PC-3 (cell line): ENCODE results near the gene CNKSR3. TPM values are rescaled to one million over a fixed set of nuclear protein-coding genes. Genes with fewer than 3 reads are reported as not detected.

ENCODE experiments used
- ATAC-seq: fragments of 200-7000 bp; cut with Tn5 transposase; 2 replicates; pipeline ENCODE4 v1.9.1; 2020; ENCODE audit warnings: mild to moderate bottlenecking, moderate library complexity
- Bru-seq: library from RNA; stranded (reverse); fragments of 400-500 nt; gene quantifications from one replicate; lab custom pipeline; 2021; lab: Mats Ljungman, UMichigan
- BruChase-seq, 2 experiments: library from RNA; stranded (reverse); fragments of 400-500 nt; gene quantifications; one replicate each; lab custom pipeline; 2021; lab: Mats Ljungman, UMichigan
- BruUV-seq: library from RNA; stranded (reverse); fragments of 400-500 nt; replicated peaks from 2 replicates; lab custom pipeline; 2021; lab: Mats Ljungman, UMichigan
- CTCF ChIA-PET: fragments of 300-600 bp; sonication (Branson Sonifier 250); formaldehyde crosslinking; loops from one replicate; lab custom pipeline; 2022; ENCODE audit warnings: antibody characterized with exemption; lab: Charles Lee
- POLR2A ChIA-PET: fragments of 300-600 bp; sonication (Branson Sonifier 250); formaldehyde crosslinking; loops from one replicate; lab custom pipeline; 2022; ENCODE audit warnings: antibody characterized with exemption; ENCODE audit not compliant: unreplicated experiment; lab: Charles Lee
- DNase-seq: peaks from one replicate; pipeline ENCODE4 v3.0.0-alpha.2; 2015
- H2AFZ ChIP-seq: fragments of 300-600 bp; sonication (generic); 2 replicates; pipeline ENCODE4 v1.6.0; 2016; ENCODE audit warnings: antibody characterized with exemption, low read length
- H3F3A ChIP-seq: fragments of 300-600 bp; sonication (generic); one replicate; pipeline ENCODE4 v1.6.0; 2017; ENCODE audit warnings: antibody characterized with exemption, low read length, control low read depth, mild to moderate bottlenecking; ENCODE audit not compliant: unreplicated experiment
- H3K27ac ChIP-seq: fragments of 300-600 bp; sonication (generic); 2 replicates; pipeline ENCODE4 v1.5.1; 2016; ENCODE audit warnings: mild to moderate bottlenecking, low read length
- H3K27me3 ChIP-seq: fragments of 300-600 bp; sonication (generic); 2 replicates; pipeline ENCODE4 v1.6.1; 2016; ENCODE audit warnings: low read length, mixed read lengths
- H3K36me3 ChIP-seq: fragments of 300-600 bp; sonication (generic); 2 replicates; pipeline ENCODE4 v1.6.1; 2016; ENCODE audit warnings: low read depth, mixed run types, low read length, mixed read lengths
- H3K4me1 ChIP-seq: fragments of 300-600 bp; sonication (generic); 2 replicates; pipeline ENCODE4 v1.5.1; 2016; ENCODE audit warnings: low read length; ENCODE audit not compliant: insufficient read depth
- H3K4me2 ChIP-seq: fragments of 300-600 bp; sonication (generic); 2 replicates; pipeline ENCODE4 v1.6.0; 2016; ENCODE audit warnings: low read length
- H3K4me3 ChIP-seq: fragments of 300-600 bp; sonication (generic); 2 replicates; pipeline ENCODE4 v1.5.1; 2016; ENCODE audit warnings: mild to moderate bottlenecking, low read length, mixed read lengths
- H3K79me2 ChIP-seq: fragments of 300-600 bp; sonication (generic); 2 replicates; pipeline ENCODE4 v1.6.1; 2017; ENCODE audit warnings: low read length, mixed read lengths
- H3K9ac ChIP-seq: fragments of 300-600 bp; sonication (generic); 2 replicates; pipeline ENCODE4 v1.6.0; 2016; ENCODE audit warnings: mild to moderate bottlenecking, low read length
- H3K9me2 ChIP-seq: fragments of 300-600 bp; sonication (generic); replicated peaks from 2 replicates; pipeline ENCODE4 v1.6.1; 2016; ENCODE audit warnings: mixed run types, low read length, mixed read lengths
- H3K9me3 ChIP-seq: fragments of 300-600 bp; sonication (generic); 2 replicates; pipeline ENCODE4 v1.6.1; 2016; ENCODE audit warnings: low read length, mixed read lengths
- H4K20me1 ChIP-seq: fragments of 300-600 bp; sonication (generic); 2 replicates; pipeline ENCODE4 v1.6.1; 2016; ENCODE audit warnings: low read length, mixed read lengths
- EZH2 ChIP-seq: fragments of 300-600 bp; sonication (generic); IDR thresholded peaks from one replicate; pipeline ENCODE4 v1.6.1; 2017; ENCODE audit warnings: antibody characterized with exemption, mild to moderate bottlenecking, low read length; ENCODE audit not compliant: unreplicated experiment
- EZH2phosphoT487 ChIP-seq: fragments of 300-600 bp; sonication (generic); IDR thresholded peaks from 2 replicates; pipeline ENCODE4 v1.6.1; 2018; ENCODE audit warnings: mild to moderate bottlenecking, antibody characterized with exemption, low read length, borderline replicate concordance
- intact Hi-C: fragments of 100-400 bp; cut with micrococcal nuclease; formaldehyde crosslinking; loops from 2 replicates; pipeline ENCODE4 v1.9.0; 2023
- long read RNA-seq: library from polyadenylated mRNA; unstranded; transcript quantifications from one replicate; pipeline ENCODE4 v2.0.0, GENCODE V29; 2021; ENCODE audit not compliant: unreplicated experiment
- total RNA-seq: library from RNA; depleted of rRNA; stranded (reverse); fragments of >200 nt; gene quantifications from 2 replicates; pipeline ENCODE4 v1.2.3, GENCODE V29; 2014; rRNA removed
- TF ChIP-seq, protein P1 (sequence below): fragments of 300-600 bp; sonication (generic); conservative IDR thresholded peaks from 2 replicates; pipeline ENCODE4 v1.5.1; 2017; ENCODE audit warnings: antibody characterized with exemption, low read depth, mild to moderate bottlenecking, low read length

Gene CNKSR3
- total RNA-seq (1.6 and 3.2 TPM in 2 replicates), Bru-seq, nascent RNA (percentile 53 among the genes with signal in this experiment), BruChase-seq, experiment 1, labeled RNA remaining after a 6-hour chase (percentile 51 among the genes with signal in this experiment), BruChase-seq, experiment 2, labeled RNA remaining after a 2-hour chase (percentile 53 among the genes with signal in this experiment)
- long read RNA-seq, full-length matches to known transcripts, result 4 of 9 reads
- long read RNA-seq, partial matches to known transcripts, result 4 of 9 reads
- long read RNA-seq, other reads (novel, unspliced or antisense), result 1 of 9 reads

DNA sequence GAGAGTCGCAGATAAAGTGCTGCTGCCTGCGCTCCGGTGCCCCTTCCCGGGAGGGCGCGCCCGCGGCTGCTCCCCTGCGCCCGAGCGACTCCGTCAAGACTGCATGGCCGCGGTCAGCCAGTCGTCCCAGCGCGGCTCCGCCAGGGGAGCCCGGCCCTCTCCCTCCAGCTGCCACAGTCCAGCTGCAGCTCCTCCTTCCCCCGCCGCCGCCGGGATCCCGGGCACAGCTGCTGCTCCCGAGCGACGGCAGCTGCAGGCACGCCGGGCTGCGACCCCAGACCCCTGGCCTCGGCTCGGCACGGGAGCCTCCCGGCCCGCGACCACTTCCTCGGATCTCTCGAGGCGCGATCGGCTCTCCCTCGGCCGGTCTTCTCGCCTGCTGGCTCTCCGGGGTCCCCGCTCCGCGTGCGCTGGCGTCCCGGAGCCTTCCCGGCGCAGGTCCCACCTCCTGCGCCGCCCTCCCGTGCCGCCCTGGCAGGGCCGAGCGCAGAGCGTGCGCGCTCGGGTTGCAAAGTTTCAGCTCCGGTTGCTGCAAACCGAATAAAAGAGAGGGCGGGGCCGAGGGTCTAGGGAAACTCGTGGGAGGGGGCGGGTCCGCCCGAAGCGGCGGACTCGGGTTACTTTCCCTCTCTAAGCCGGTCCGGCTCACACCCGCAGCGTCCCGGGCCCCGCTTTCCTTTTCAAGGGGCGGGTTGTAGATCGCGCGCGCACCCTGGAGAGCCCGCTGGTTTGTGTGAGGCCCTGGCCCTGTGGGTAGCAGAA is at the start of gene CNKSR3:
CNKSR3 (minus strand) TSS at position 542 of the 762 bp plus-strand sequence. CDS start 571 bp downstream, outside the sequence.
- intact Hi-C loops, result loop anchor here (1.0 to 2.0 kb wide), 3 partner anchors 52 to 102 kb away; no protein-coding TSS in a partner anchor
- Histone ChIP-seq H3K27ac (peak within 1 kb of the TSS; percentile 61), H3K4me3 (peak within 1 kb of the TSS; percentile 84), H3K27me3 (no peaks in the 10 kb centered on the region), H2AFZ (peak within 1 kb of the TSS; percentile 89), H4K20me1 (no peaks in the 10 kb centered on the region; the same call in 1 of the 2 replicates), H3K9me3 (no peaks in the 10 kb centered on the region), H3K9ac (peak within 1 kb of the TSS; percentile 73), H3K4me2 (peak within 1 kb of the TSS; percentile 98), H3F3A (peaks cover 3% of the 10 kb centered on the region), H3K36me3 (no peaks in the 10 kb centered on the region), H3K4me1 (peaks cover 11% of the 10 kb centered on the region), H3K9me2 (no peaks in the 10 kb centered on the region), H3K79me2 (peaks cover 10% of the 10 kb centered on the region; the same call in 1 of the 2 replicates)
- no TSS peak for BruUV-seq
- DNase-seq, result peak; percentile 88
- ATAC-seq, result peak; percentile 75
- TF ChIP-seq, protein P1, sequence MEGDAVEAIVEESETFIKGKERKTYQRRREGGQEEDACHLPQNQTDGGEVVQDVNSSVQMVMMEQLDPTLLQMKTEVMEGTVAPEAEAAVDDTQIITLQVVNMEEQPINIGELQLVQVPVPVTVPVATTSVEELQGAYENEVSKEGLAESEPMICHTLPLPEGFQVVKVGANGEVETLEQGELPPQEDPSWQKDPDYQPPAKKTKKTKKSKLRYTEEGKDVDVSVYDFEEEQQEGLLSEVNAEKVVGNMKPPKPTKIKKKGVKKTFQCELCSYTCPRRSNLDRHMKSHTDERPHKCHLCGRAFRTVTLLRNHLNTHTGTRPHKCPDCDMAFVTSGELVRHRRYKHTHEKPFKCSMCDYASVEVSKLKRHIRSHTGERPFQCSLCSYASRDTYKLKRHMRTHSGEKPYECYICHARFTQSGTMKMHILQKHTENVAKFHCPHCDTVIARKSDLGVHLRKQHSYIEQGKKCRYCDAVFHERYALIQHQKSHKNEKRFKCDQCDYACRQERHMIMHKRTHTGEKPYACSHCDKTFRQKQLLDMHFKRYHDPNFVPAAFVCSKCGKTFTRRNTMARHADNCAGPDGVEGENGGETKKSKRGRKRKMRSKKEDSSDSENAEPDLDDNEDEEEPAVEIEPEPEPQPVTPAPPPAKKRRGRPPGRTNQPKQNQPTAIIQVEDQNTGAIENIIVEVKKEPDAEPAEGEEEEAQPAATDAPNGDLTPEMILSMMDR, result no peak
- TF ChIP-seq EZH2 (no peak), EZH2phosphoT487 (no peak)
- ChIA-PET POLR2A (interaction anchor here (0.5 to 0.6 kb wide), 2 partner anchors 446 to 971 kb away, joined by 3 read pairs; no protein-coding TSS in a partner anchor), CTCF (no interaction called here)

DNA sequence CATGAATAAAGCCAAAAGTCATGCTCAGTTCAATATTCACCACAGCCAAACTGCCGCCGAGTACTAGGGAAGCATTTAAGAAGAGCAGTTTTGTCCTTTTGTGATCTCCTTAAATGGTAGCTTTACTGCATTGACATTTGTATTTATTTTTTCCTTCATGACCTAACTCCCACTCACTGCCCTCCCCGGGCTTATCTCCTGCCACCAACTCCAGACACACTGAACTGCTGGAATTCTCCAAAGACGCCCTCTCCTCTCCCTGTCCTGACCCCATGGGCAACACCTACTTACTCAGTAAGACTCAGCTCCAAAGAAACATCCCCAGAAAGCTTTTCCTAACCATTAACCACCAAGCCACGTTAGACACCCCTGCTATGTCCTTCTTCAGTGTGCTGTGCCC is 48.5 kb upstream of the CNKSR3 start:
- DNase-seq (no peak), ATAC-seq (no peak)
- H3K36me3 ChIP-seq, result no peaks in the 10 kb centered on the region
- no peaks in the 10 kb centered on the region for H3K9me3 ChIP-seq
- H3K27ac ChIP-seq, result no peak overlapping the region
- no peaks in the 10 kb centered on the region for H3K27me3 ChIP-seq
- ChIA-PET POLR2A (no interaction called here), CTCF (no interaction called here)
- no peak overlapping the region for H3K9ac ChIP-seq
- no TSS peak for BruUV-seq
- H3K9me2 ChIP-seq, result no peaks in the 10 kb centered on the region
- peaks cover 9% of the 10 kb centered on the region for H3K4me1 ChIP-seq
- no peak overlapping the region for H3K4me3 ChIP-seq
- no peak overlapping the region for H3K4me2 ChIP-seq
- H3F3A ChIP-seq, result no peaks in the 10 kb centered on the region
- no peaks in the 10 kb centered on the region for H3K79me2 ChIP-seq
- no peak overlapping the region for H2AFZ ChIP-seq
- TF ChIP-seq EZH2phosphoT487, result no peak
- TF ChIP-seq, protein P1, result no peak
- TF ChIP-seq EZH2, result no peak
- intact Hi-C loops, result no loop called here
- H4K20me1 ChIP-seq, result no peaks in the 10 kb centered on the region
